NT2/D1 (cell line): ENCODE measurements around the gene EOLA2.
"Not testable (repeated sequence)": the region's sequence is repeated elsewhere in the genome, so short reads cannot be mapped to it uniquely, and the experiment has no call there.

Experiments
- SUZ12 ChIP-seq: IDR thresholded peaks from 2 replicates; pipeline ENCODE4 v1.6.1; 2011; ENCODE audit not compliant: insufficient read length, insufficient read depth; ENCODE audit errors: extremely low read depth
- YY1 ChIP-seq: IDR thresholded peaks from 2 replicates; pipeline ENCODE4 v1.6.1; 2011; ENCODE audit not compliant: insufficient read length, insufficient read depth
- ZNF274 ChIP-seq: IDR thresholded peaks from 2 replicates; pipeline ENCODE4 v1.6.1; 2011; ENCODE audit warnings: mild to moderate bottlenecking, low read depth, low read length

DNA sequence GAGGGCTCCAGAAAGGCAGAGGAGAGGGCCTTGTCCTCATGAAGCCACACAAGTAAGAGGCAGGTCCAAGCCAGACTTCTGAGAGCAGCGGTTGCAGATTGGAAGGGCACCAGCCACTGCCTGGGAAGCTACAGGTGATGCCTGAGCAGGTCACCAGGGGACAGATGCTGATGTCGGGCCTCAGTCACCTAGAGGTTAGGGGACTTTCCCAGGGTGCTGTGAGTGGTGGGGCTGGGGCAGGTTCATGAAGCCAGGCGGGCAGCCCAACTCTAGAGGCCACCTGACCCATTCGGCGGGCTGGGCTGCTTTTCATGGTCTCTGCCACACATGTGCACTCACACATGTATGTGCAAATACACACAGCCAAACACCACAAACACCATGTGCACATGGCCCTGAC, 5.3 kb downstream of the EOLA2 start:
- TF ChIP-seq YY1, ZNF274, SUZ12: not testable (repeated sequence)
